IMR-90 (cell line): ENCODE data around the gene AUH. TPM values are rescaled to one million over a fixed set of nuclear protein-coding genes. Genes with fewer than 3 reads are reported as not detected.

Experiments
- ATAC-seq: fragments of 200-7000 bp; cut with Tn5 transposase; 2 replicates; pipeline ENCODE4 v1.9.1; 2020; ENCODE audit warnings: low read depth, mild to moderate bottlenecking, moderate library complexity
- BruUV-seq: library from RNA; stranded (reverse); fragments of 400-500 nt; replicated peaks from 2 replicates; lab custom pipeline; 2021; lab: Mats Ljungman, UMichigan
- CTCF ChIA-PET: fragments of 300-600 bp; formaldehyde crosslinking; extraction: SDS; loops from one replicate; lab custom pipeline; 2021; ENCODE audit warnings: antibody characterized with exemption; lab: Yijun Ruan, JAX
- POLR2A ChIA-PET: fragments of 300-600 bp; sonication (Branson Sonifier 250); formaldehyde crosslinking; loops from one replicate; lab custom pipeline; 2022; ENCODE audit warnings: antibody characterized with exemption; ENCODE audit not compliant: unreplicated experiment; lab: Charles Lee
- DNase-seq: peaks from one replicate; pipeline ENCODE4 v3.0.0; 2013
- H2AFZ ChIP-seq: replicated peaks from 2 replicates; pipeline ENCODE3; 2013; ENCODE audit warnings: low read length, mild to moderate bottlenecking; ENCODE audit not compliant: poor library complexity
- H2AK5ac ChIP-seq: 2 replicates; pipeline ENCODE4 v1.6.1; 2013; ENCODE audit warnings: low read depth, low read length, inconsistent platforms
- H2AK9ac ChIP-seq: replicated peaks from 2 replicates; pipeline ENCODE3; 2013; ENCODE audit warnings: mild to moderate bottlenecking, low read depth, low read length, moderate library complexity; ENCODE audit not compliant: poor library complexity
- H2BK120ac ChIP-seq: 2 replicates; pipeline ENCODE4 v1.6.1; 2013; ENCODE audit warnings: low read depth, low read length, inconsistent platforms
- H2BK15ac ChIP-seq: 3 replicates; pipeline ENCODE4 v1.6.1; 2013; ENCODE audit warnings: low read depth, low read length, inconsistent platforms
- H2BK20ac ChIP-seq: 2 replicates; pipeline ENCODE4 v1.6.1; 2013; ENCODE audit warnings: low read depth, mild to moderate bottlenecking, inconsistent platforms, low read length, moderate library complexity
- H2BK5ac ChIP-seq: 2 replicates; pipeline ENCODE4 v1.6.1; 2013; ENCODE audit warnings: mild to moderate bottlenecking, low read depth, low read length, inconsistent platforms; ENCODE audit not compliant: poor library complexity, severe bottlenecking
- H3K14ac ChIP-seq: replicated peaks from 2 replicates; pipeline ENCODE4 v1.6.1; 2013; ENCODE audit warnings: low read depth, low read length, inconsistent platforms
- H3K18ac ChIP-seq: 2 replicates; pipeline ENCODE4 v1.6.1; 2013; ENCODE audit warnings: low read depth, low read length, control low read depth
- H3K23ac ChIP-seq: 2 replicates; pipeline ENCODE4 v1.6.1; 2013; ENCODE audit warnings: low read depth, low read length, inconsistent platforms
- H3K27ac ChIP-seq: 2 replicates; pipeline ENCODE4 v1.5.1; 2013; ENCODE audit warnings: mild to moderate bottlenecking, control low read depth, low read length; ENCODE audit not compliant: insufficient read depth
- H3K27me3 ChIP-seq: 2 replicates; pipeline ENCODE4 v1.6.1; 2013; ENCODE audit warnings: low read length; ENCODE audit not compliant: control insufficient read depth, insufficient read depth
- H3K36me3 ChIP-seq: 2 replicates; pipeline ENCODE4 v1.6.1; 2013; ENCODE audit warnings: low read length, mixed read lengths; ENCODE audit not compliant: control insufficient read depth, insufficient read depth
- H3K4ac ChIP-seq: 2 replicates; pipeline ENCODE4 v1.6.1; 2013; ENCODE audit warnings: low read depth, low read length, inconsistent platforms
- H3K4me1 ChIP-seq: 2 replicates; pipeline ENCODE4 v1.6.1; 2013; ENCODE audit warnings: low read length, mixed read lengths; ENCODE audit not compliant: control insufficient read depth, insufficient read depth
- H3K4me2 ChIP-seq: 2 replicates; pipeline ENCODE4 v1.6.1; 2013; ENCODE audit warnings: low read depth, mild to moderate bottlenecking, control low read depth, low read length, moderate library complexity
- H3K4me3 ChIP-seq: 2 replicates; pipeline ENCODE4 v1.5.1; 2013; ENCODE audit warnings: low read depth, mild to moderate bottlenecking, control low read depth, low read length, moderate library complexity; ENCODE audit not compliant: insufficient read depth
- H3K56ac ChIP-seq: 2 replicates; pipeline ENCODE4 v1.6.1; 2013; ENCODE audit warnings: low read length, inconsistent platforms; ENCODE audit not compliant: insufficient read depth; ENCODE audit errors: extremely low read depth
- H3K79me1 ChIP-seq, 2 experiments: 2 replicates each; pipeline ENCODE4 v1.6.1; 2013; ENCODE audit warnings: low read length in 2 of 2, inconsistent platforms in 1 of 2, low read depth in 1 of 2
- H3K9ac ChIP-seq: 2 replicates; pipeline ENCODE4 v1.6.1; 2013; ENCODE audit warnings: low read depth, low read length, control low read depth
- H3K9me1 ChIP-seq: 2 replicates; pipeline ENCODE4 v1.6.1; 2013; ENCODE audit warnings: low read length, inconsistent platforms; ENCODE audit not compliant: insufficient read depth
- H3K9me3 ChIP-seq: 2 replicates; pipeline ENCODE4 v1.6.1; 2013; ENCODE audit warnings: low read length; ENCODE audit not compliant: control insufficient read depth, insufficient read depth
- H4K20me1 ChIP-seq: 2 replicates; pipeline ENCODE4 v1.6.1; 2013; ENCODE audit warnings: low read length, inconsistent platforms; ENCODE audit not compliant: insufficient read depth
- H4K5ac ChIP-seq: 2 replicates; pipeline ENCODE4 v1.6.1; 2013; ENCODE audit warnings: mild to moderate bottlenecking, low read depth, low read length, control low read depth
- H4K8ac ChIP-seq, 2 experiments: 2 replicates each; pipeline ENCODE4 v1.6.1; 2013; ENCODE audit warnings: low read depth in 2 of 2, low read length in 2 of 2, control low read depth in 1 of 2, inconsistent platforms in 1 of 2
- H4K91ac ChIP-seq: 2 replicates; pipeline ENCODE4 v1.6.1; 2013; ENCODE audit warnings: low read depth, low read length, inconsistent platforms; ENCODE audit not compliant: insufficient read depth
- CEBPB ChIP-seq: IDR thresholded peaks from 2 replicates; pipeline ENCODE4 v1.6.1; 2012; ENCODE audit warnings: low read depth, low read length, improper control_type of control experiment
- CHD1 ChIP-seq: IDR thresholded peaks from 2 replicates; pipeline ENCODE4 v1.6.1; 2012; ENCODE audit warnings: low read depth, low read length, improper control_type of control experiment
- MAFK ChIP-seq: IDR thresholded peaks from 2 replicates; pipeline ENCODE4 v1.6.1; 2012; ENCODE audit warnings: low read depth, low read length, improper control_type of control experiment
- MAZ ChIP-seq: IDR thresholded peaks from 2 replicates; pipeline ENCODE4 v1.6.1; 2012; ENCODE audit warnings: low read depth, mild to moderate bottlenecking, low read length, improper control_type of control experiment, moderate library complexity, borderline replicate concordance
- POLR2A ChIP-seq: IDR thresholded peaks from 2 replicates; pipeline ENCODE4 v1.6.1; 2012; ENCODE audit warnings: mild to moderate bottlenecking, low read depth, low read length
- RAD21 ChIP-seq: IDR thresholded peaks from 2 replicates; pipeline ENCODE4 v1.6.1; 2012; ENCODE audit warnings: low read length, improper control_type of control experiment
- RCOR1 ChIP-seq: IDR thresholded peaks from 2 replicates; pipeline ENCODE4 v1.6.1; 2012; ENCODE audit warnings: mild to moderate bottlenecking, low read length, improper control_type of control experiment; ENCODE audit not compliant: insufficient replicate concordance
- RFX5 ChIP-seq: IDR thresholded peaks from 2 replicates; pipeline ENCODE4 v1.8.0; 2012; ENCODE audit warnings: low read depth, mild to moderate bottlenecking, low read length, moderate library complexity
- WGBS, 2 experiments: methylation state at CpG; one replicate each; pipeline versions ENCODE4 v1.1.5 to v1.1.7; 2013; ENCODE audit warnings: missing lambda C conversion rate in 2 of 2; ENCODE audit not compliant: insufficient read length in 1 of 2; ENCODE audit errors: extremely low coverage in 2 of 2; 5-methylcytosine and 5-hydroxymethylcytosine counted together
- dilution Hi-C: fragments of 300-500 bp; cut with HindIII; formaldehyde crosslinking; loops from one replicate; pipeline ENCODE4 v1.14.3; 2018; ENCODE audit warnings: low sequenced_read_pairs; ENCODE audit not compliant: unreplicated experiment
- in situ Hi-C: fragments of 300-500 bp; cut with MboI; formaldehyde crosslinking; loops from 3 replicates; pipeline ENCODE4 v1.14.3; 2019; ENCODE audit warnings: low sequenced_read_pairs, inconsistent platforms, mixed read lengths
- intact Hi-C: fragments of 100-400 bp; cut with micrococcal nuclease; formaldehyde crosslinking; loops from 2 replicates; pipeline ENCODE4 v1.10.0; 2022
- polyA plus RNA-seq, 3 experiments: library from polyadenylated mRNA; depleted of rRNA; stranded (reverse); fragments of >200 nt; gene quantifications; 2 replicates each; pipeline ENCODE4 v1.2.3, GENCODE V29; 2012; ENCODE audit warnings: low replicate concordance in 1 of 3
- total RNA-seq: library from RNA; depleted of rRNA; stranded (reverse); fragments of >200 nt; gene quantifications from 2 replicates; pipeline ENCODE4 v1.2.3, GENCODE V29; 2012
- TF ChIP-seq, protein P1 (sequence below): fragments of 150-350 bp; IDR thresholded peaks from 2 replicates; pipeline ENCODE4 v1.6.1; 2017; ENCODE audit warnings: mild to moderate bottlenecking, antibody characterized with exemption, low read length, low read depth
- TF ChIP-seq, protein P2 (sequence below): conservative IDR thresholded peaks from 2 replicates; pipeline ENCODE4 v1.5.1; 2012; ENCODE audit warnings: mild to moderate bottlenecking, low read depth, low read length, improper control_type of control experiment

Gene AUH
- total and polyA plus RNA-seq, 2 of the 4 experiments (the other 2 are of a cell fraction): 5.9 to 8.1 TPM

DNA sequence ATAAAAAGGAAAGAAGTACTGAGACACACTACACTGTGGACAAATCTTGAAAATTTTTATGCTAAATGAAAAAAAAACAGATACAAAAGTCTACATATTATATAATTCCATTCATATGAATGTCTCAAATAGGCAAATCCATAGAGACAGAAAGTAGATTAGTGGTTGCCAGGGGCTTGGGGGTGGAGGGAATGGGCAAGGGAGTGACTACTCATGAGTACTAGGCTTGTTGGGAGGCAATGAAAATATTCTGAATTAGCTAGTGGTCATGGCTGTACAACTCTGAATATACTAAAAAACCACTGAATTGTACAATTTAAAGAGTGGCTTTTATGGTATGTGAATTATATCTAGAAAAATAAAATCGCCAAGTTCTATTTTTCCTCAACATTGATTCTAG lies 154.9 kb downstream of the AUH start:
- Histone ChIP-seq H3K9me3 (peaks cover 5% of the 10 kb centered on the region), H2AK9ac (no peak overlapping the region), H3K79me1 (no peaks in the 10 kb centered on the region), H2BK120ac (no peak overlapping the region), H3K27me3 (no peaks in the 10 kb centered on the region), H3K9me1 (no peaks in the 10 kb centered on the region), H3K4me2 (no peak overlapping the region), H3K4ac (no peak overlapping the region), H3K27ac (no peak overlapping the region), H3K56ac (no peak overlapping the region), H4K8ac (no peak overlapping the region), H3K36me3 (no peaks in the 10 kb centered on the region), H3K23ac (no peak overlapping the region), H4K20me1 (no peaks in the 10 kb centered on the region), H2BK5ac (no peak overlapping the region), H3K4me3 (no peak overlapping the region), H2BK20ac (no peak overlapping the region), H2BK15ac (no peak overlapping the region), H3K9ac (no peak overlapping the region), H4K91ac (no peak overlapping the region), H3K4me1 (peaks cover 9% of the 10 kb centered on the region), H3K14ac (no peak overlapping the region), H4K5ac (no peak overlapping the region), H2AK5ac (no peak overlapping the region), H3K18ac (no peak overlapping the region), H2AFZ (no peak overlapping the region)
- TF ChIP-seq, protein P1, sequence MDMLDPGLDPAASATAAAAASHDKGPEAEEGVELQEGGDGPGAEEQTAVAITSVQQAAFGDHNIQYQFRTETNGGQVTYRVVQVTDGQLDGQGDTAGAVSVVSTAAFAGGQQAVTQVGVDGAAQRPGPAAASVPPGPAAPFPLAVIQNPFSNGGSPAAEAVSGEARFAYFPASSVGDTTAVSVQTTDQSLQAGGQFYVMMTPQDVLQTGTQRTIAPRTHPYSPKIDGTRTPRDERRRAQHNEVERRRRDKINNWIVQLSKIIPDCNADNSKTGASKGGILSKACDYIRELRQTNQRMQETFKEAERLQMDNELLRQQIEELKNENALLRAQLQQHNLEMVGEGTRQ: no peak
- TF ChIP-seq RFX5 (no peak), MAFK (no peak), RAD21 (no peak), MAZ (no peak), RCOR1 (no peak), POLR2A (no peak), CHD1 (no peak), CEBPB (no peak)
- TF ChIP-seq, protein P2, sequence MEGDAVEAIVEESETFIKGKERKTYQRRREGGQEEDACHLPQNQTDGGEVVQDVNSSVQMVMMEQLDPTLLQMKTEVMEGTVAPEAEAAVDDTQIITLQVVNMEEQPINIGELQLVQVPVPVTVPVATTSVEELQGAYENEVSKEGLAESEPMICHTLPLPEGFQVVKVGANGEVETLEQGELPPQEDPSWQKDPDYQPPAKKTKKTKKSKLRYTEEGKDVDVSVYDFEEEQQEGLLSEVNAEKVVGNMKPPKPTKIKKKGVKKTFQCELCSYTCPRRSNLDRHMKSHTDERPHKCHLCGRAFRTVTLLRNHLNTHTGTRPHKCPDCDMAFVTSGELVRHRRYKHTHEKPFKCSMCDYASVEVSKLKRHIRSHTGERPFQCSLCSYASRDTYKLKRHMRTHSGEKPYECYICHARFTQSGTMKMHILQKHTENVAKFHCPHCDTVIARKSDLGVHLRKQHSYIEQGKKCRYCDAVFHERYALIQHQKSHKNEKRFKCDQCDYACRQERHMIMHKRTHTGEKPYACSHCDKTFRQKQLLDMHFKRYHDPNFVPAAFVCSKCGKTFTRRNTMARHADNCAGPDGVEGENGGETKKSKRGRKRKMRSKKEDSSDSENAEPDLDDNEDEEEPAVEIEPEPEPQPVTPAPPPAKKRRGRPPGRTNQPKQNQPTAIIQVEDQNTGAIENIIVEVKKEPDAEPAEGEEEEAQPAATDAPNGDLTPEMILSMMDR: no peak
- no CpG with 5 or more reads among the region's 1 CpG for WGBS, 2 experiments
- dilution Hi-C loops: no loop called here
- no peak for DNase-seq
- in situ Hi-C loops: no loop called here
- POLR2A ChIA-PET: no interaction called here
- ATAC-seq: no peak
- BruUV-seq: no TSS peak
- intact Hi-C loops: no loop called here
- CTCF ChIA-PET: no interaction called here
